Left lobe of liver (tissue), 2 donors: ENCODE measurements around the gene GPD1. TPM values are rescaled to one million over a fixed set of nuclear protein-coding genes. Genes with fewer than 3 reads are reported as not detected.

ENCODE experiments used
- ATAC-seq: fragments of 200-7000 bp; cut with Tn5 transposase; one replicate; pipeline ENCODE4 v1.9.1; 2020; ENCODE audit warnings: mild to moderate bottlenecking, moderate library complexity
- DNase-seq: peaks from one replicate; pipeline ENCODE4 v3.0.0-alpha.2; 2020; ENCODE audit warnings: low spot score
- total RNA-seq: library from RNA; stranded (reverse); gene quantifications from one replicate; pipeline ENCODE4 v1.2.1, GENCODE V29; 2021
- donor health status: DM: no; HTN: no; CAD: no; lungs with moderate emphysema.
- donor health status: DM: no; HTN: yes; CAD: no.

Gene GPD1
- total RNA-seq, 1 donor from 2014 or later = 129 TPM

DNA sequence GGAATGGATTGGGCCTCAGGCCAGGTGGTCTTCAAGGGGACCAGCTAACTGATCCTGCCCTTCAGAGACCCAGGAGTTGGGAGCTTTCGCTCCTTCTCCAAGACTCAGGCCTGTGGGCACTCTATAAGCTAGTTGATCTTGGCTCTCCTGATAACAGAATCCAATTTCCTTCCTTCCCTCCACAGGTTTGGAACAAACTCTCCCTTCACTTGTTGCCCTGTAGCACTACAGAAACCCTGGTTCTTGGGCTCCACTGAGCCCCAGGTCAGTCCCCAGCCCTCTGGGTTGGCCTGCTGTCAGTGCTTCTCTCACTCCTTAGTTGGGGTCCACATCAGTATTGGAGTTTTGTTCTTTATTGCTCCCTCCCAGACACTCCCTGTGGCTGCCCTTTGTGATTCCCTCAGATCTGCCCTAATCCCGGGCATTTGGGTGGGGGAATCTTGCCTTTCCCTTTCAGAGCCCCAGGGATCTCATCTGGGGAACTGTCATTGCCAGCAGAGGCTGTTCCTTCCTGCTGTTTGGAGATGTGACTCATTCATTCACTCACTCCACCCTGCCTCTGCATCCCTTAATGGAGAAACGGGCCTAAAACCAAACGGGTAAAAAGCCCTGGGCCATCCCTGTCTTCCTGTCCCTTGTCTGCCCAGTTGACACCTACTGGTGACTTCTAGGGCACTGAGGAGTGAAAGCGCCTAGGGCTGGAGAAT lies 4.4 kb upstream of the GPD1 start:
- ATAC-seq (no peak), DNase-seq (no peak)

- DNase-seq (no peak), ATAC-seq (no peak)
Measured at GRCh38 chr12:50100561-50100960, 3.2 kb upstream of the GPD1 start.

DNA sequence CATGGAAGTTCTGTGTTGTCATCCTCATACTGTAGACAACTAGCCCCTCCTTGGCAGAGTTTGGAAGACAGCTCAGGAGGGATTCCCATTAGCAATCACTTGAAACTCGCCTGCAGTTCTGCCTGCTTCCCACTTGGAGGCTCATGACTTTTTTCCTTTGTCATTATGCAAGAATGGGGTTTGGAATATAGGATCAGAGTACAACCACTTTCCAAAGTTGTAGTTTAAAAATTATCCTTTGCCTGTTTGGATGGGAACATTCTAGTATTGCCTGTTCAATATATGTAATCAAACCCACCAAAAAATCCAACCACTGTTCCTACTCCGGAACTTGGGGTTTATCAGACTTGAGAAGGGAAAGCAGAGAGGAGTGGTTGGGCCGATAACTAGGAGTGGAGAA lies 2.1 kb upstream of the GPD1 start:
- DNase-seq = no peak
- peak; percentile 27 for ATAC-seq

- ATAC-seq (peak; percentile 3), DNase-seq (no peak)
Measured at GRCh38 chr12:50102131-50102531, 1.7 kb upstream of the GPD1 start.

DNA sequence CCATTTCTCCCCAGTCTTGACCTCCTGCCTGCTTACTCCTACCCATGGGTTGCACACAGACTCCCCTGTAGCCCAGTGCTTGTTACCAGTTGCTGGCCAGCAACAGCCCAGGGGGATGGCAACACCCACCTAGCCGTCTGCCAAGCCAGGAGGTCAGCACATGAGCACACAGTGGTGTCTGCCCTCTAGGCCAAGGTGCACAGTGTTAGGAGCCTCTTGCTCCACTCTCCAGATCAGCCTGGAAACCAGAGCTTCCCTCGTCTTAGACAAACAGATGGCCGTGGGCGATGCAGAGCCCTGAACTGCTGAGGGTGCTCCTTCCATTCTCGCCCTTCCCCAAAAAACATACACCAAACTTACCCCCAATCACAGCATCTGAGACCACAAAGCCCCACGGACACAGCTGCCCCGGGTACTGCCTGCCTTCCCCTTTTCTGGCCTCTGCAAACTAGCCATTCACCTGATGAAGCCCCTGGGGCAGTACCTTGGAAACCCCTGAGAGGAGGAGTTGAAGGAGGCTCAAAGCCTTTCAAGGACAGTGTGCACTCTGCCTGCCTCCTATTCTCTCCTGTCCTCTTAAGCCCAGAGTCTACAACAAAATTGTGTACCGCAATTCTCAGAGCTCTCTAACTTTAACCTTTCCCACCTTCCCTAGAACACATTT lies 1.0 kb upstream of the GPD1 start:
- DNase-seq = peak; percentile 96
- peak; percentile 70 for ATAC-seq

GRCh38 chr12:50103351-50103750 lies 457 bp upstream of the GPD1 start:
- DNase-seq (no peak), ATAC-seq (no peak)

GRCh38 chr12:50104417-50105366 lies 884 bp downstream of the GPD1 start:
- peak; percentile 4 for ATAC-seq
- DNase-seq = peak; percentile 60

- ATAC-seq (no peak), DNase-seq (no peak)
Measured at GRCh38 chr12:50105913-50106450, 2.2 kb downstream of the GPD1 start.

- no peak for DNase-seq
- no peak for ATAC-seq
Measured at GRCh38 chr12:50106907-50107306, 3.1 kb downstream of the GPD1 start.

GRCh38 chr12:50107416-50108268 lies 3.8 kb downstream of the GPD1 start:
- ATAC-seq = no peak
- DNase-seq = no peak

DNA sequence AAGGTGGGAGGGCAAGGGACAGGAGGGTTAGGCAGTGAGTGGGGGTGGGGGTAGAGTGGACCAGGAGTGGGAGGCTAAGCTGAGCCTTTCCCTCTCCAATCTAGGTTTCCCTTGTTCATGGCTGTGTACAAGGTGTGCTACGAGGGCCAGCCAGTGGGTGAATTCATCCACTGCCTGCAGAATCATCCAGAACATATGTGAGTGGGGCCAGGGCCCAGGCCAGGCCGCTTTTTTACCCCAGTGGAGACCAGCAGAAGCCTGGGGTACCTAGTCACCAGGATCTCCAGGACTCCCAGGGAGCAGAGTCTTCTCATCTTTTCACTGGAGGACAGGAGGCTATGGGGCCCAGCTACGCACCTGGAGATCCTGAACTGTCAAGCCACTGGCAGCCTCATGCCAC lies 5.5 kb downstream of the GPD1 start:
- no peak for DNase-seq

GRCh38 chr12:50110127-50110761 lies 6.4 kb downstream of the GPD1 start:
- ATAC-seq = peak; percentile 50
- peak; percentile 92 for DNase-seq

More for the DNA sequence above, 5.5 kb downstream of the GPD1 start:
- ATAC-seq = no peak

- ATAC-seq = peak; percentile 51
- peak; percentile 86 for DNase-seq
Measured at GRCh38 chr12:50110762-50111351, 7.0 kb downstream of the GPD1 start.

- ATAC-seq (peak; percentile 2), DNase-seq (no peak)
Measured at GRCh38 chr12:50111395-50111692, 7.5 kb downstream of the GPD1 start.

- DNase-seq (peak; percentile 99), ATAC-seq (peak; percentile 71)
Measured at GRCh38 chr12:50111693-50112455, 8.1 kb downstream of the GPD1 start, which contains the start of gene COX14. COX14 (plus strand) TSS chr12:50112236; CDS start chr12:50120044, 7,808 bp downstream.

DNA sequence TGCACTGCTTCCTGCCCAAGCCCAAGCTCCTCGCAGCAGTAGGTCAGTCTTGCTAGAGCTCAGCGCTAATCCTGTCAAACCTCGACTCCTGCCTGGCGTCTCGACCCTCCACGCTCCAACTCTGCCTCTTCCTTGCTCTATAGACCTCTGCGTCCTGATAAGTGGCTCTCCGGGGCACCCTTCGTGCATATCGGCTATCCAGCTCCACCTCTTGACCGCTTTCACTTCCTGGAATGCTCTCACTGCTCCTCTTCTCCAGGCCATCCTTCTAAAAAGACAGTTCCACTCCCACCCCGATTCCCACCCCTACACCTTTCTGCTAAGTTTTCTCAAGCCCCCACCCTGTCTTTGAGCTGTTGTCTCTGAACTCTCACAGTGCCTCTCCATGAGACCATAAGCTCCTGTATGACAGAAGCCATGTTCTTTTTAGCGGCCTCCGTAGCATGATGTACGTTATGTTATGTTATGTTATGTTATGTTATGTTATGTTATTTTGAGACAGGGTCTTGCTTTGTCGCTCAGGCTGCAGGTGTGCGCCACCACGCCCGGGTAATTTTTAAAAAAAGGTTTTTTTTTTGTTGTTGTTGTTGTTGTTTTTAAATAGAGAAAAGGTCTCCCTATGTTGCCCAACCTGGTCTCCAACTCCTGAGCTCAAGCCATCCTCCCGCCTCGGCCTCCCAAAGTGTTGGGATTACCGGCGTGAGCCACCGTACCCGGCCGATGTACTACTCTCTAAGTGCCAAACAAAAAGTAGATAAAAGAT lies 8.8 kb downstream of the GPD1 start:
- no peak for DNase-seq
- peak; percentile 3 for ATAC-seq

DNA sequence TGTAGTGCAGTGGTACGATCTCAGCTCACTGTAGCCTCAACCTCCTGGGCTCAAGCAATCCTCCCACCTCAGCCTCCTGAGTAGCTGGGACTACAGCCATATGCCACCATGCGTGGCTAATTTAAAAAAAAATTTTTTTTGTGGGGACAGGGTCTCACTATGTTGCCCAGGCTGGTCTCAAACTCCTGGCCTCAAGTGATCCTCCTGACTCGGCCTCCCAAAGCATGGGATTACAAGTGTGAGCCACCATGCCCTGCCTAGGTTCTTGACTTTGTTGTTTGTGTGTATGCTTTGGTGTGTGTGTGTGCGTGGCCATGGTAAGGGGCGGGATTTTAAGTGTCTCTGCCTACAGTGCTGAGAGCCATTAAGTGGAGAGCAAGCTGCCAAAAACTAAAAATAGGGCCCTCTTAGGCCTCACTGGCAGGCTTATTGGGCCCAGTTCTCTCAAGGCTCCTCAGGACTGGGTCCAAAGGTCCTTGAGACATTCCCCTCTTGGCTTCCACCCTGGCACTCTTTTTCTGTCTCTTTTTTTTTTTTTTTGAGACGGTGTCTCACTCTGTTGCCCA lies 13.3 kb downstream of the GPD1 start:
- ATAC-seq = peak; percentile 4
- DNase-seq = no peak

DNA sequence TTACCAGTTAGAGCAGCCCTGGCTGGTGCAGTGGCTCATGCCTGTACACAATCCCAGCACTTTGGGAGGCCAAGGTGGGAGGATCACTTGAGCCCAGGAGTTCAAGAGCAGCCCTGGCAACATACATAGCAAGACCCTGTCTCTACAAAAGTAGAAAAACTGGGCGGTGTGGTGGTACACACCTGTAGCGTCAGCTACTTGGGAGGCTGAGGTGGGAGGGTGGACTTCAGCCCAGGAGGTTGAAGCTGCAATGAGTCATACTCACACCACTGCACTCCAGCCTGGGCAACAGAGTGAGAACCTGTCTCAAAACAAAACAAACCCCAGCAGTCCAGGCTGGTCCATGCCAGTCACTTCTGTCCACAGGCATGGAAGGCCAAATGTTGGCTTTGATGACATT lies 15.6 kb downstream of the GPD1 start:
- DNase-seq (no peak), ATAC-seq (peak; percentile 32)
